Ishikawa (cell line): ENCODE results near the gene CD19.

Experiments used
- CEBPB ChIP-seq: IDR thresholded peaks from 2 replicates; pipeline ENCODE4 v1.6.1; 2012
- EGR1 ChIP-seq: IDR thresholded peaks from 2 replicates; pipeline ENCODE4 v1.6.1; 2012
- EP300 ChIP-seq: IDR thresholded peaks from 2 replicates; pipeline ENCODE4 v1.6.1; 2012; ENCODE audit warnings: borderline replicate concordance
- NFIC ChIP-seq: IDR thresholded peaks from 2 replicates; pipeline ENCODE4 v1.6.1; 2012
- REST ChIP-seq: IDR thresholded peaks from 2 replicates; pipeline ENCODE4 v1.6.1; 2012; ENCODE audit warnings: low read depth, mild to moderate bottlenecking
- TAF1 ChIP-seq: IDR thresholded peaks from 2 replicates; pipeline ENCODE4 v1.6.1; 2012; ENCODE audit warnings: low read depth, mild to moderate bottlenecking
- TCF12 ChIP-seq: IDR thresholded peaks from 2 replicates; pipeline ENCODE4 v1.6.1; 2012; ENCODE audit warnings: low read depth
- YY1 ChIP-seq: IDR thresholded peaks from 2 replicates; pipeline ENCODE4 v1.6.1; 2012; ENCODE audit warnings: low read depth
- ZBTB7A ChIP-seq: IDR thresholded peaks from 2 replicates; pipeline ENCODE4 v1.6.1; 2012; ENCODE audit warnings: low read depth
- TF ChIP-seq, protein P1 (sequence below): IDR thresholded peaks from 2 replicates; pipeline ENCODE4 v1.6.1; 2012

DNA sequence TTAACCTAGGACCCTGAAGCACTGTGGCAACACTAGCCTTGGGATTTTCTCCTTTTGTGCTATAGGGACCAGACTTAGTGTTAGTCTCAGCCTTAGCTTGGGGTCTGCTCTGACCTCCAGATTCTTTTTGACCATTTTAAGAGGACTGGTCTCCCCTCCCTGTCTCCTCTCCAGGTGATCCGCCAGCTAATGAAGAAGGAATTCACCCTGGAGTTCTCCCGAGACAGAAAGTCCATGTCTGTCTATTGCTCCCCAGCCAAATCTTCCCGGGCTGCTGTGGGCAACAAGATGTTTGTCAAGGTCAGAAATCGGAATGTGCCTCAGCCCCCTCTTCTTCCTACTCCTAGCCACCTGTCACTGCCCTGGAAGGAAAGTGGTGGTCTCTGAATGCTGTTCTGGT, 33.9 kb upstream of the CD19 start:
- TF ChIP-seq, protein P1, sequence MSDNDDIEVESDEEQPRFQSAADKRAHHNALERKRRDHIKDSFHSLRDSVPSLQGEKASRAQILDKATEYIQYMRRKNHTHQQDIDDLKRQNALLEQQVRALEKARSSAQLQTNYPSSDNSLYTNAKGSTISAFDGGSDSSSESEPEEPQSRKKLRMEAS = no peak
- TF ChIP-seq TAF1 = no peak
- TF ChIP-seq YY1 = no peak
- TF ChIP-seq TCF12 = no peak
- TF ChIP-seq EGR1 = no peak
- no peak for TF ChIP-seq EP300
- no peak for TF ChIP-seq NFIC
- TF ChIP-seq REST = no peak
- TF ChIP-seq CEBPB = no peak
- no peak for TF ChIP-seq ZBTB7A
